ENCODE measurements around the gene MN1. TPM values are rescaled to one million over a fixed set of nuclear protein-coding genes. Genes with fewer than 3 reads are reported as not detected.

MN1 gene
- total RNA-seq, 1 donor from 2014 or later = 19.0 TPM

- Mint-ChIP-seq H3K4me3 (no peak overlapping the region), H3K36me3 (ENCODE audit: low read depth) (no peaks in the 10 kb centered on the region), H3K27me3 (ENCODE audit: low read depth) (no peaks in the 10 kb centered on the region), H3K9me3 (no peaks in the 10 kb centered on the region), H3K27ac (ENCODE audit: unreplicated experiment) (peak overlapping the region; percentile 71), H3K4me1 (peaks cover 22% of the 10 kb centered on the region)
- TF ChIP-seq, protein P1, sequence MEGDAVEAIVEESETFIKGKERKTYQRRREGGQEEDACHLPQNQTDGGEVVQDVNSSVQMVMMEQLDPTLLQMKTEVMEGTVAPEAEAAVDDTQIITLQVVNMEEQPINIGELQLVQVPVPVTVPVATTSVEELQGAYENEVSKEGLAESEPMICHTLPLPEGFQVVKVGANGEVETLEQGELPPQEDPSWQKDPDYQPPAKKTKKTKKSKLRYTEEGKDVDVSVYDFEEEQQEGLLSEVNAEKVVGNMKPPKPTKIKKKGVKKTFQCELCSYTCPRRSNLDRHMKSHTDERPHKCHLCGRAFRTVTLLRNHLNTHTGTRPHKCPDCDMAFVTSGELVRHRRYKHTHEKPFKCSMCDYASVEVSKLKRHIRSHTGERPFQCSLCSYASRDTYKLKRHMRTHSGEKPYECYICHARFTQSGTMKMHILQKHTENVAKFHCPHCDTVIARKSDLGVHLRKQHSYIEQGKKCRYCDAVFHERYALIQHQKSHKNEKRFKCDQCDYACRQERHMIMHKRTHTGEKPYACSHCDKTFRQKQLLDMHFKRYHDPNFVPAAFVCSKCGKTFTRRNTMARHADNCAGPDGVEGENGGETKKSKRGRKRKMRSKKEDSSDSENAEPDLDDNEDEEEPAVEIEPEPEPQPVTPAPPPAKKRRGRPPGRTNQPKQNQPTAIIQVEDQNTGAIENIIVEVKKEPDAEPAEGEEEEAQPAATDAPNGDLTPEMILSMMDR (conservative IDR thresholded peaks at IDR 0.05) = no peak
- DNase-seq (ENCODE audit: low read depth, low spot score) = no peak
These were observed 40.6 kb downstream of the MN1 start for GRCh38 chr22:27761000-27761399.

DNA sequence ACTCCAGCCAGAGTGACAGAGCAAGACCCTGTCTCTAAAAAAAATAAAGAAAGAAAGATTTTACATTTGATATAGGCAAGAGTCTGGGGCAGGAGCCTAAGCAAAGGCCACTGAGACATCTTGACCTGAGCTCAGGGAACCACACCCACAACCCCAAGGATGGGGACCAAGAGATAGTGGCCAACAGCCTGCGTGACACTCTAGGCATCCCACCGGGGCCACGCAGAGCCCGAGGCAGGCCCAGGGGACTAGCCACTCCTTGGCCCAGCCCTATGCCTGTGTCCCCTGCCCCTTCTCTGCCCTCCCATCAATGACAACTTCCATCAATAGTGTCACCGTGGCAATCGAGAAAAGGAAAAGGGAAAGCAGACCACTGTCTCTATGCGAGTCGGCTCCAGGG is 41.1 kb downstream of the MN1 start:
- TF ChIP-seq, protein P1 (conservative IDR thresholded peaks at IDR 0.05) = no peak
- H3K4me3 Mint-ChIP-seq = no peak overlapping the region
- no peak overlapping the region for H3K27ac Mint-ChIP-seq (ENCODE audit: unreplicated experiment)
- no peaks in the 10 kb centered on the region for H3K9me3 Mint-ChIP-seq
- H3K27me3 Mint-ChIP-seq (ENCODE audit: low read depth) = no peaks in the 10 kb centered on the region
- H3K36me3 Mint-ChIP-seq (ENCODE audit: low read depth) = no peaks in the 10 kb centered on the region
- H3K4me1 Mint-ChIP-seq = peaks cover 24% of the 10 kb centered on the region
- no peak for DNase-seq (ENCODE audit: low read depth, low spot score)

DNA sequence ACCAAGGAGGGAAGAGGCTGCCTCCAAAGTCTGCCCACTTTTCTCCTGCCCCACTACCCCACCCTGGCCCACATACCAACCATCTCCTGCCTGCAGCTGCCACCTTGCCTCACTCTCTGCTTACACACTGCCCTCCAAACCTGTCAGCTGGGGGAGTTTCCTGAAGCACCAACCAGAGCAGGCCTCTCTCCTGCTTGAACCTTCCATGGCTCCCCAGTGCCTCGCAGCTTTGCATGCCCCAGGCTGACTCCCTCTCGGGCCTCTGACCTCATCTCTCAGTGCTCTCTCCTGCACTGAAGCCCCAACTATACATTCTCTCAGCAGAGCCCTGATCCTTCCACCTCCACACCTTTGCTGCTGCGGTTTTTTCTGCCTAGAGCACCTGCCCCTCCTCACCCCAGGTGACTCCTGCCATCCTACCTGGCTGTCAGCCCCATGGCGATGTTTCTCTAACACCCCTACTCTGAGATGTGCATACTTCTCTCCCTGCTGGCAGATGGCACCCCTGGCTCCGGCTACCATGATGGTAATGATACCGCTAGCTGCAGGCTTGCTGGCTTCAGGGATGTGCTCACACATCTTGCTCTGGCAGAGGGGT is 43.5 kb downstream of the MN1 start:
- Mint-ChIP-seq H3K9me3 (no peaks in the 10 kb centered on the region), H3K4me3 (no peak overlapping the region), H3K27ac (ENCODE audit: unreplicated experiment) (peak overlapping the region; percentile 43)

DNA sequence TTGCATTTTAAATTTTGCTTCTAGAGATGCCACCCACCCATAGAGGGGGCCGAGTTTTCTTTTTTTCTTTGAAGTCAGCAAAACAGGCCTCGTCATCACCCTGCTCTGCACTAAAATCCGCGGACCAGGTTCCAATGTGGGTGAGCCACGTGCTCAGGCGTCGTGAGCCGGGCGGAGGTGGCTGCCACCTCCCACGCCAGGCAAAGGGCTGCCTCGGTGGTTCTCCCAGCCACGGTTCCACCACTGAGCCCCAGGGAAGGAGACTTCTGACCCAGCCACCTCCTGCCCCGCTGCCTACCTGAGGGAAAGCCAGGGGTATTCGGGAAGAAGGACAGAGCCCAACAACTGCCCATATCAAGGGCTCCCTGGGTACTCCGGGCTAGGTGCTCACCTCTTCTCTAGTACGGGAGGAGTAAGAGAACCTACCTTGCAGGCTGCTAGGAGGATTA is 45.3 kb downstream of the MN1 start:
- H3K27me3 Mint-ChIP-seq (ENCODE audit: low read depth) = no peaks in the 10 kb centered on the region
- peaks cover 26% of the 10 kb centered on the region for H3K4me1 Mint-ChIP-seq
- no peak overlapping the region for H3K4me3 Mint-ChIP-seq
- no peak for DNase-seq (ENCODE audit: low read depth, low spot score)
- H3K9me3 Mint-ChIP-seq = no peaks in the 10 kb centered on the region
- TF ChIP-seq, protein P1 (conservative IDR thresholded peaks at IDR 0.05) = no peak
- no peaks in the 10 kb centered on the region for H3K36me3 Mint-ChIP-seq (ENCODE audit: low read depth)
- H3K27ac Mint-ChIP-seq (ENCODE audit: unreplicated experiment) = no peak overlapping the region

More for the DNA sequence above, 43.5 kb downstream of the MN1 start:
- no peak for DNase-seq (ENCODE audit: low read depth, low spot score)
- Mint-ChIP-seq H3K36me3 (ENCODE audit: low read depth) (no peaks in the 10 kb centered on the region), H3K4me1 (peaks cover 25% of the 10 kb centered on the region), H3K27me3 (ENCODE audit: low read depth) (no peaks in the 10 kb centered on the region)
- TF ChIP-seq, protein P1 (conservative IDR thresholded peaks at IDR 0.05) = no peak

- no peaks in the 10 kb centered on the region for H3K27me3 Mint-ChIP-seq (ENCODE audit: low read depth)
- TF ChIP-seq, protein P1 (conservative IDR thresholded peaks at IDR 0.05) = no peak
- no peaks in the 10 kb centered on the region for H3K36me3 Mint-ChIP-seq (ENCODE audit: low read depth)
- no peak for DNase-seq (ENCODE audit: low read depth, low spot score)
- peaks cover 26% of the 10 kb centered on the region for H3K4me1 Mint-ChIP-seq
- no peak overlapping the region for H3K4me3 Mint-ChIP-seq
- H3K27ac Mint-ChIP-seq (ENCODE audit: unreplicated experiment) = no peak overlapping the region
- no peaks in the 10 kb centered on the region for H3K9me3 Mint-ChIP-seq
These were observed 45.9 kb downstream of the MN1 start for GRCh38 chr22:27755521-27756211.
